Pancreas (tissue), 10 donors: ENCODE data around the gene MROH2A. TPM values are rescaled to one million over a fixed set of nuclear protein-coding genes. Genes with fewer than 3 reads are reported as not detected.

Source experiments
- ATAC-seq, 4 donors: fragments of 200-7000 bp; cut with Tn5 transposase; one replicate each; pipeline versions ENCODE4 v1.8.0 to v1.9.1; 2020; ENCODE audit warnings: mild to moderate bottlenecking in 4 of 4, moderate library complexity in 4 of 4
- DNase-seq, 6 donors: peaks; one replicate each; pipeline ENCODE4 v3.0.0-alpha.2; 2020
- FAIRE-seq: peaks from 2 replicates; lab custom pipeline; 2012; peaks lifted over from hg19 to GRCh38; lab: Jason Lieb, UNC
- H3K27ac ChIP-seq, 4 donors: fragments of 200-600 bp; sonication (generic); 1 replicate in 3 of 4; 2 replicates in 1 of 4; pipeline versions ENCODE4 v1.5.0 to v1.8.0; 2020
- H3K27me3 ChIP-seq, 4 donors: fragments of 200-600 bp; one replicate each; pipeline ENCODE4 v1.8.0; 2021
- H3K36me3 ChIP-seq, 3 donors: fragments of 200-600 bp; sonication (generic) in 1 of 3; one replicate each; pipeline versions ENCODE4 v1.5.0 to v1.8.0; 2020 to 2021
- H3K4me1 ChIP-seq, 3 donors: fragments of 200-600 bp; one replicate each; pipeline ENCODE4 v1.8.0; 2021
- H3K4me3 ChIP-seq, 4 donors: fragments of 200-600 bp; sonication (generic) in 2 of 4; one replicate each; pipeline versions ENCODE4 v1.5.0 to v1.8.0; 2020 to 2021
- H3K9me3 ChIP-seq, 4 donors: fragments of 200-600 bp; one replicate each; pipeline ENCODE4 v1.8.0; 2021
- WGBS, 2 donors: extraction: QIAGEN DNeasy Blood & Tissue Kit; methylation state at CpG; one replicate each; pipeline ENCODE4 v1.1.7; 2013; 5-methylcytosine and 5-hydroxymethylcytosine counted together
- intact Hi-C, 3 donors: fragments of 100-400 bp; cut with DNase I; formaldehyde crosslinking; loops; one replicate each; pipeline versions ENCODE4 v1.11.1 to v1.14.2; 2022
- polyA plus RNA-seq, 2 donors: library from polyadenylated mRNA; stranded (reverse); fragments of 200-250 nt; gene quantifications; one replicate each; pipeline ENCODE4 v1.2.3, GENCODE V29; 2013
- total RNA-seq, 6 donors: library from RNA; stranded (reverse); fragmentation: NEBNext Ultra II Directional in 4 of 6; extraction: Animal tissue kit (Norgen Biotek cat#: 25700) in 4 of 6; gene quantifications; one replicate each; pipeline versions ENCODE4 v1.2.1 to v1.2.4, GENCODE V29; 2021 to 2023
- TF ChIP-seq, protein P1 (sequence below), 4 donors: fragments of 200-600 bp; sonication (generic) in 3 of 4; IDR thresholded peaks; one replicate each; pipeline versions ENCODE4 v1.5.0 to v1.8.0; 2021; ENCODE audit warnings: antibody characterized with exemption in 4 of 4
- donor health status: healthy with polysubstance abuse.
- donor health status: DM: no; HTN: no; CAD: no; lungs with moderate emphysema.
- donor health status: DM: no; HTN: no; CAD: no.
- donor health status: control.
- donor health status: control.
- donor health status: Bipolar disorder and iron deficiency.
- donor health status: DM: yes; HTN: yes; CAD: no.
- donor health status: DM: no; HTN: no; CAD: no.
- donor health status: DM: no; HTN: no; CAD: no.
- donor health status: DM: yes; HTN: yes; CAD: no.

Gene MROH2A
- total and polyA plus RNA-seq, 8 donors, result not detected

- TF ChIP-seq, protein P1, sequence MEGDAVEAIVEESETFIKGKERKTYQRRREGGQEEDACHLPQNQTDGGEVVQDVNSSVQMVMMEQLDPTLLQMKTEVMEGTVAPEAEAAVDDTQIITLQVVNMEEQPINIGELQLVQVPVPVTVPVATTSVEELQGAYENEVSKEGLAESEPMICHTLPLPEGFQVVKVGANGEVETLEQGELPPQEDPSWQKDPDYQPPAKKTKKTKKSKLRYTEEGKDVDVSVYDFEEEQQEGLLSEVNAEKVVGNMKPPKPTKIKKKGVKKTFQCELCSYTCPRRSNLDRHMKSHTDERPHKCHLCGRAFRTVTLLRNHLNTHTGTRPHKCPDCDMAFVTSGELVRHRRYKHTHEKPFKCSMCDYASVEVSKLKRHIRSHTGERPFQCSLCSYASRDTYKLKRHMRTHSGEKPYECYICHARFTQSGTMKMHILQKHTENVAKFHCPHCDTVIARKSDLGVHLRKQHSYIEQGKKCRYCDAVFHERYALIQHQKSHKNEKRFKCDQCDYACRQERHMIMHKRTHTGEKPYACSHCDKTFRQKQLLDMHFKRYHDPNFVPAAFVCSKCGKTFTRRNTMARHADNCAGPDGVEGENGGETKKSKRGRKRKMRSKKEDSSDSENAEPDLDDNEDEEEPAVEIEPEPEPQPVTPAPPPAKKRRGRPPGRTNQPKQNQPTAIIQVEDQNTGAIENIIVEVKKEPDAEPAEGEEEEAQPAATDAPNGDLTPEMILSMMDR (IDR thresholded peaks at IDR 0.05), result no peak
- ATAC-seq (no peak), DNase-seq (peak in 1 of 6 donors; percentile 16), FAIRE-seq (no peak)
- Histone ChIP-seq H3K9me3 (no peaks in the 10 kb centered on the region), H3K27me3 (no peaks in the 10 kb centered on the region), H3K27ac (no peak overlapping the region), H3K4me3 (no peak overlapping the region), H3K4me1 (no peaks in the 10 kb centered on the region), H3K36me3 (no peaks in the 10 kb centered on the region)
- WGBS, 2 donors, result 62 to 65% methylated on average over 7 of the region's 7 CpGs
- intact Hi-C loops, result no loop called here
Observed at GRCh38 chr2:233824373-233824772, 46.2 kb downstream of the MROH2A start.

- H3K36me3 ChIP-seq, result no peaks in the 10 kb centered on the region
- no peak for ATAC-seq
- no peak overlapping the region for H3K27ac ChIP-seq
- WGBS, 2 donors, result 67 to 75% methylated on average over 24 of the region's 24 CpGs
- peak in 2 of 6 donors; percentile 27 to 39 for DNase-seq
- no peaks in the 10 kb centered on the region for H3K4me1 ChIP-seq
- H3K4me3 ChIP-seq, result no peak overlapping the region
- H3K27me3 ChIP-seq, result no peaks in the 10 kb centered on the region
- intact Hi-C loops, result no loop called here
- no peaks in the 10 kb centered on the region for H3K9me3 ChIP-seq
- FAIRE-seq, result no peak
- TF ChIP-seq, protein P1 (IDR thresholded peaks at IDR 0.05), result no peak
Observed at GRCh38 chr2:233828546-233829192, 50.5 kb downstream of the MROH2A start.

DNA sequence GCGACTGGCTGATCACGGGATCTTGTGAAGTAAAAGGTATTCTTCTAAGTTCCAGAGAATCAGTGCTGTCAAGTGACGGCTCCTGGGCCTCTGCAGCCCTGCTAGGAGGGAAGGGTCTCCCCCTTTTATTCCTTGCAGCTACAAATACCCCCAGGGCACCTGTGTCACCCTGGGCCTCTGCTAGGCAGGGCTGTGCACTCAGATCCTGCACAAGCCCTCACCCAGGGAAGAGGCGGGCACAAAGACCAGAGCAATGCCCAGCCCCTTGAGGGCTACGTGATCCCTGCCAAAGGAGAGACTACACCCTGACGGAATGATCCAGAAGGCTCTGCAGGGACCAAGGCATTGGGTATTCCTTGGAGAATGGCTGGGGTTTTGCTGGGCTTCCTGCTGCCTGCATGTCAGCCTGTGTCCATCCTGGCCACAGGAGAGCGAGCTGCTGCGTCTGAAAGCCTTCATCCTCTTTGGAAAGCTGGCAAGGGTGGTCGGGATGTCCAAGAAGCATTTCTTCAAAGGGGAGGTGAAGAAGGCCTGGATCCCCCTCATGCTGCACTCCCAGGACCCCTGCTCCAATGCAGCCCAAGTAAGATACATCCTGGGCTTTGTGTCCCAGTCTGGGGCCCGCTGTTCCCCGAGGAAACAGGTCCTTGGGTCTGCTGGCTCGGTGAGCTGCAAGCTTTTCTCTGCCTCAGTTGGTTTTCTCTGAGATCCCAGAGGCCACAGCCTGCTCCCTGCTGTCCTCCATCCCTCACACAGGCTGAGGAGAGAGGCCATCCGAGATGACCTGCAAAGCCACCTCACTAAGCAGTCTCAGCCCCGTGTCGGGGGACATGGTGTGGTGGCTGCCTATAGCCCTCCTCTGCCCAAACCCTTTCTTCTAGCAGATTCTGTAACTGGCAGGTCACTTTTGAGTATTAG lies 51.3 kb downstream of the MROH2A start:
- no peaks in the 10 kb centered on the region for H3K4me1 ChIP-seq
- H3K27me3 ChIP-seq, result no peaks in the 10 kb centered on the region
- no peak overlapping the region for H3K4me3 ChIP-seq
- ATAC-seq, result no peak
- peak in 2 of 6 donors; percentile 1 to 24 for DNase-seq
- no peaks in the 10 kb centered on the region for H3K9me3 ChIP-seq
- TF ChIP-seq, protein P1 (IDR thresholded peaks at IDR 0.05), result no peak
- no peaks in the 10 kb centered on the region for H3K36me3 ChIP-seq
- FAIRE-seq, result no peak
- intact Hi-C loops, result no loop called here
- 77 to 79% methylated on average over 15 of the region's 15 CpGs for WGBS, 2 donors
- H3K27ac ChIP-seq, result no peak overlapping the region

DNA sequence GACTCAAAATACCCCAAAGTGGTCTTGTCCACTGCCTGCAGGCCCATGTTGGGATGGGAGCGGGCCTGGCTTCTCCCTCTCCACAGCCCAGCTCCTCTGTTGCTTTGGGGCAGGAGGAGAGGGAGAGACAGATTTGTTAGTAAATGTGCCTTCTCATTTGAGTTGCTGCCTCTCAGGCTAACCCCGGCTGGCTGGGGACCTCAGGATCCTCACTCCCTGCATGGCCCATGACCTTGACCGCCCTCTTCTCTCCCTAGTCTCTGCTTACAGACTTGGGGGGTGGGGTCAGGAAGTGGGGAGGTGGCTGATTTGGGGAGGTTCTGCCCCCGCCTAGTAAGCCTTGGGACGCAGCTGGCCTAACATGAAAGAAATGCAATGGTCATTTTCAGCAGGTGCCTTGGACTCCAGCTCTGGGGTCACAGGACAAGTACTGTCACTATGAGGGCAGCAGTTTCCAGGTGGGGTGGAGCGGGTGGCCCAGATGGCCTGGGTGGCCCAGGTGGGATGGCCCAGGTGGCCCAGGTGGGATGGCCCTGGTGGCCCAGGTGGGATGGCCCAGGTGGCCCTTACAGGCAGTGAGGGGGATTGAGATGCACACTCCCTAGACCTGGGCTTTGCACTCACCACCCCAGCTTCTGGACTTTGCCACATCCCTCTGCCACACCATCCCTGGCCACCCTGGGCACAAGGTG lies 52.1 kb downstream of the MROH2A start:
- intact Hi-C loops, result no loop called here
- Histone ChIP-seq H3K27me3 (no peaks in the 10 kb centered on the region), H3K36me3 (no peaks in the 10 kb centered on the region), H3K27ac (no peak overlapping the region), H3K4me1 (no peaks in the 10 kb centered on the region), H3K9me3 (no peaks in the 10 kb centered on the region), H3K4me3 (no peak overlapping the region)
- no peak for FAIRE-seq
- peak in 1 of 6 donors; percentile 30 for DNase-seq
- 85 to 89% methylated on average over 6 of the region's 6 CpGs for WGBS, 2 donors
- TF ChIP-seq, protein P1 (IDR thresholded peaks at IDR 0.05), result no peak
- ATAC-seq, result no peak
